PC-3 (cell line): Measurements from ENCODE around the gene EFCAB12.

Experiments
- EZH2 ChIP-seq: fragments of 300-600 bp; sonication (generic); IDR thresholded peaks from one replicate; pipeline ENCODE4 v1.6.1; 2017; ENCODE audit warnings: antibody characterized with exemption, mild to moderate bottlenecking, low read length; ENCODE audit not compliant: unreplicated experiment
- EZH2phosphoT487 ChIP-seq: fragments of 300-600 bp; sonication (generic); IDR thresholded peaks from 2 replicates; pipeline ENCODE4 v1.6.1; 2018; ENCODE audit warnings: mild to moderate bottlenecking, antibody characterized with exemption, low read length, borderline replicate concordance
- TF ChIP-seq, protein P1 (sequence below): fragments of 300-600 bp; sonication (generic); conservative IDR thresholded peaks from 2 replicates; pipeline ENCODE4 v1.5.1; 2017; ENCODE audit warnings: antibody characterized with exemption, low read depth, mild to moderate bottlenecking, low read length

DNA sequence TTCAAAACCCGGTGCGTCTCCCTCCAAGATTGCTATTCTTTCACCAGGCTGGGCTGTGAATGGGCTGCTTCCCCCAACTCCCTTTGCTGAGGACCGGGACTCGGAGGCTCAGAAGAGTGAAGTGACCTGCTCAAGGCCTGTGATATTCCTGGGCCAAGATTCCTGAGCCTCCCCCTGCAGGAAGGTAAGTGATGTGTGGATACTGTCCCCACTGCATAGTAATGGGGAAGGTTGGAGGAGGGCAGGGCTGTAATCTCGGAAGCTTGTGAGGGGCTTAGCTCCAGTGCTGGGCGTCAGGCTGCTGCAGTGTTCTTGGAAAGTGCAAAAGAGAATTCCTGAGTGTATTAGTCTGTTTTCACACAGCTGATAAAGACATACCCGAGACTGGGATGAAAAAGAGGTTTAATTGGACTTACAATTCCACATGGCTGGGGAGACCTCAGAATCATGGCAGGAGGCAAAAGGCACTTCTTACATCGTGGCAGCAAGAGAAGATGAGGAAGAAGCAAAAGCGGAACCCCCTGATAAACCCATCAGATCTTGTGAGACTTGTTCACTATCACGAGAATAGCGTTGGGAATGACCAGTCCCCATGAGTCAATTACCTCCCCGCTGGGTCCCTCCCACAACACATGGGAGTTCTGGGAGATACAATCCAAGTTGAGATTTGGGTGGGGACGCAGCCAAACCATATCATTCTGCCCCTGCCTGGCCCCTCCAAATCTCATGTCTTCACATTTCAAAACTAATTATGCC, 67.6 kb downstream of the EFCAB12 start:
- TF ChIP-seq, protein P1, sequence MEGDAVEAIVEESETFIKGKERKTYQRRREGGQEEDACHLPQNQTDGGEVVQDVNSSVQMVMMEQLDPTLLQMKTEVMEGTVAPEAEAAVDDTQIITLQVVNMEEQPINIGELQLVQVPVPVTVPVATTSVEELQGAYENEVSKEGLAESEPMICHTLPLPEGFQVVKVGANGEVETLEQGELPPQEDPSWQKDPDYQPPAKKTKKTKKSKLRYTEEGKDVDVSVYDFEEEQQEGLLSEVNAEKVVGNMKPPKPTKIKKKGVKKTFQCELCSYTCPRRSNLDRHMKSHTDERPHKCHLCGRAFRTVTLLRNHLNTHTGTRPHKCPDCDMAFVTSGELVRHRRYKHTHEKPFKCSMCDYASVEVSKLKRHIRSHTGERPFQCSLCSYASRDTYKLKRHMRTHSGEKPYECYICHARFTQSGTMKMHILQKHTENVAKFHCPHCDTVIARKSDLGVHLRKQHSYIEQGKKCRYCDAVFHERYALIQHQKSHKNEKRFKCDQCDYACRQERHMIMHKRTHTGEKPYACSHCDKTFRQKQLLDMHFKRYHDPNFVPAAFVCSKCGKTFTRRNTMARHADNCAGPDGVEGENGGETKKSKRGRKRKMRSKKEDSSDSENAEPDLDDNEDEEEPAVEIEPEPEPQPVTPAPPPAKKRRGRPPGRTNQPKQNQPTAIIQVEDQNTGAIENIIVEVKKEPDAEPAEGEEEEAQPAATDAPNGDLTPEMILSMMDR = no peak
- no peak for TF ChIP-seq EZH2
- TF ChIP-seq EZH2phosphoT487 = no peak
